PFSK-1 (cell line): ENCODE measurements around the gene SUMO3.

Source experiments
- FOXP2 ChIP-seq: optimal IDR thresholded peaks from 2 replicates; pipeline ENCODE3; 2011; ENCODE audit warnings: borderline replicate concordance, control low read depth, inconsistent platforms; ENCODE audit not compliant: insufficient read depth; ENCODE audit errors: extremely low read length, extremely low read depth
- POLR2AphosphoS5 ChIP-seq: IDR thresholded peaks from 2 replicates; pipeline ENCODE4 v1.6.1; 2012; ENCODE audit warnings: low read depth, mild to moderate bottlenecking, control low read depth, low read length, moderate library complexity
- SIN3A ChIP-seq: IDR thresholded peaks from 2 replicates; pipeline ENCODE4 v1.6.1; 2012; ENCODE audit warnings: mild to moderate bottlenecking, low read length, moderate library complexity, borderline replicate concordance; ENCODE audit not compliant: insufficient read depth
- TAF1 ChIP-seq: IDR thresholded peaks from 2 replicates; pipeline ENCODE4 v1.6.1; 2012; ENCODE audit warnings: low read length, control low read depth, borderline replicate concordance; ENCODE audit not compliant: insufficient read depth
- TF ChIP-seq, protein P1 (sequence below), 2 experiments: IDR thresholded peaks; 2 replicates each; pipeline versions ENCODE4 v1.6.1 to v1.8.0; 2011 to 2012; ENCODE audit warnings: low read depth in 2 of 2, low read length in 2 of 2, control low read depth in 1 of 2, inconsistent platforms in 1 of 2, mild to moderate bottlenecking in 1 of 2, moderate library complexity in 1 of 2; ENCODE audit not compliant: insufficient read depth in 1 of 2

SUMO3 gene

DNA sequence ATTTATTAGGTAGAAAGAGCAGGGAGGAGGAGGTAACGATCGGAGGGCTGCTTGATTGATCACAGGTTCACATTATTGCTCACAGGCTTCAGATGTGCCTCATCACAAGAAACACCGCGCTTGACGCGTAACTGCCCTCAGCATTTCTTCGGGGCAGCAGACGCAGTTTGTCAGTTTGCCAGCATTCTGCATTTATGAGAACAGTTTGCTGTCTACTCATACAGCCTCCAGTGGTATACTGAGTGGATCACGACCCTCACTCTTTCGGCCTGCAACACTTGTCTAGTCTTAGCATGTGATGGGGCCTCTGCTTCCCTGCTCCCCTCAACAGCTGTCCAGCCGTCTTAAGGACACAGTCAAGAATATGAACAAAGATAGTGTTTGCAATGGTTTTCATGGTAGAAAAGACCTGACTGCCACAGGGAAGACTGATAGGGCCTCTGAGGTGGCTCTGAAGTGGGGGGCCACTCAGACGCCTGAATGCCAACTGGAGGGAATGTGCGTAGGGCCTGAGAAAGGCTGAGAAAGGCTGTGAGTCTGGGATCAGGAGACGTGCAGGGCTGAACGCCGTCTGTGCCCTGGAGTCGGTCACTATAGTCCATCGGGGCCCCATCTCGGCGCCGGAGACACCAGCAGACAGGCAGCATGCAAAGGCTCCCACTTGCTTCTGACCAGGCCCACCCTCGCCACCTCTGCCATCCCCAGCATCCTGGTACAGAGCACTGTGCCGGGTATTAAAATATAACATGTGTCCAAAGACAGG lies 61.3 kb downstream of the SUMO3 start:
- TF ChIP-seq FOXP2 (no peak), TAF1 (no peak), SIN3A (no peak), POLR2AphosphoS5 (no peak)
- TF ChIP-seq, protein P1, sequence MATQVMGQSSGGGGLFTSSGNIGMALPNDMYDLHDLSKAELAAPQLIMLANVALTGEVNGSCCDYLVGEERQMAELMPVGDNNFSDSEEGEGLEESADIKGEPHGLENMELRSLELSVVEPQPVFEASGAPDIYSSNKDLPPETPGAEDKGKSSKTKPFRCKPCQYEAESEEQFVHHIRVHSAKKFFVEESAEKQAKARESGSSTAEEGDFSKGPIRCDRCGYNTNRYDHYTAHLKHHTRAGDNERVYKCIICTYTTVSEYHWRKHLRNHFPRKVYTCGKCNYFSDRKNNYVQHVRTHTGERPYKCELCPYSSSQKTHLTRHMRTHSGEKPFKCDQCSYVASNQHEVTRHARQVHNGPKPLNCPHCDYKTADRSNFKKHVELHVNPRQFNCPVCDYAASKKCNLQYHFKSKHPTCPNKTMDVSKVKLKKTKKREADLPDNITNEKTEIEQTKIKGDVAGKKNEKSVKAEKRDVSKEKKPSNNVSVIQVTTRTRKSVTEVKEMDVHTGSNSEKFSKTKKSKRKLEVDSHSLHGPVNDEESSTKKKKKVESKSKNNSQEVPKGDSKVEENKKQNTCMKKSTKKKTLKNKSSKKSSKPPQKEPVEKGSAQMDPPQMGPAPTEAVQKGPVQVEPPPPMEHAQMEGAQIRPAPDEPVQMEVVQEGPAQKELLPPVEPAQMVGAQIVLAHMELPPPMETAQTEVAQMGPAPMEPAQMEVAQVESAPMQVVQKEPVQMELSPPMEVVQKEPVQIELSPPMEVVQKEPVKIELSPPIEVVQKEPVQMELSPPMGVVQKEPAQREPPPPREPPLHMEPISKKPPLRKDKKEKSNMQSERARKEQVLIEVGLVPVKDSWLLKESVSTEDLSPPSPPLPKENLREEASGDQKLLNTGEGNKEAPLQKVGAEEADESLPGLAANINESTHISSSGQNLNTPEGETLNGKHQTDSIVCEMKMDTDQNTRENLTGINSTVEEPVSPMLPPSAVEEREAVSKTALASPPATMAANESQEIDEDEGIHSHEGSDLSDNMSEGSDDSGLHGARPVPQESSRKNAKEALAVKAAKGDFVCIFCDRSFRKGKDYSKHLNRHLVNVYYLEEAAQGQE (IDR thresholded peaks at IDR 0.05; ENCODE audit: insufficient read depth in 1 of 2, low read depth in 2 of 2, low read length in 2 of 2): no peak
